Posterior vena cava (tissue), 2 donors: ENCODE measurements around the gene WDFY2. TPM values are rescaled to one million over a fixed set of nuclear protein-coding genes. Genes with fewer than 3 reads are reported as not detected.

Experiments used
- DNase-seq: peaks from one replicate; pipeline ENCODE4 v3.0.0-alpha.2; 2020; ENCODE audit warnings: low spot score
- intact Hi-C, 2 donors: fragments of 100-400 bp; cut with DNase I; formaldehyde crosslinking; loops; one replicate each; pipeline versions ENCODE4 v1.14.1 to v1.14.2; 2022 to 2023
- microRNA-seq, 2 donors: library from miRNA; unstranded; fragments of <30 nt; microRNA quantifications; one replicate each; pipeline ENCODE4 v1.2.0, GENCODE V29; 2020 to 2021; ENCODE audit warnings: borderline microRNAs expressed in 2 of 2
- total RNA-seq, 2 donors: library from RNA; stranded (reverse); fragmentation: NEBNext Ultra II Directional; extraction: Animal tissue kit (Norgen Biotek cat#: 25700); gene quantifications; one replicate each; pipeline ENCODE4 v1.2.1, GENCODE V29; 2021
- donor health status: DM: yes; HTN: yes; CAD: no.
- donor health status: DM: yes; HTN: yes; CAD: no.

Gene WDFY2
- total RNA-seq, 2 donors from 2014 or later = 10.6 to 13.0 TPM

DNA sequence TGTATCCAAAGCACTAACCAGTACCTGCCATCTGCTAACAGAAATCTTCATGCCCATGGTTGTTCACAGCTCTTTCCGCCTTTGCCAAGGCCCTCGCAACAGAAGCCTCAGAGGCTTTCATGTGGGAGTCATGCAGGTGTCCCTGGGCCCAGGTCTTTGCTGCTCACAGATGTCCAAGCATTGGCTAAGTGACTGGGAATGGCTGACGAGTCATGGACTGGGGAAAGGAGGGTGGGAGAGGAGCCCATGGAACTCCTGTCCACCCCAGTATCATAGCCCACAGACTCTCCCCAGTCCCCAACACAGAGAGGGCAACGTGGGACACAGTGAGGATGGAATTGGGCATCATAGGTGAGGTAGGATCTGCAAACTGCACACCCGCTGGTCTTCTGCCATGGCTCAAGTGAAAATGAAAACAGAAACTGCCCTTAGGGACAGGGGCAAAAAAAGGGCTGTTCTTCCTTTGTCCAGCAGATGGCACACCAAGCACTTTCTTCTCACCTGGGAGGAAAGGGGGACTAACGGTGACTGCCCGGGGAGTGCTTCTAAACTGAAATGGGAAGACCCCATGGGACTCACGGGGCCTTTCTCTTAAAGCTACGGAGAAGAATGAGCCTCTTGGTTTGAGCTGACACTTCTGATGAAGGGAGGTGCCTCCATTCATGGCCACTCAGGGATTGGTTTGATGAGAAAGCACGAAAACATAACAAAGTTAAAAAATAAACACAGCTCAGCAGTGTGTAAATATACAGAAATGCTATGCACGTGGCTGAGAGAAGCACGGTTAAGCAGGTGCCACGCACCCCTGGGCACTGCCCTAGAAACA, 230.8 kb downstream of the WDFY2 start:
- intact Hi-C loops = loop anchor here (5.0 kb wide), 1 partner anchor 312 kb away; the partner anchor contains the start of gene NEK5 (in 2 of the 2)

DNA sequence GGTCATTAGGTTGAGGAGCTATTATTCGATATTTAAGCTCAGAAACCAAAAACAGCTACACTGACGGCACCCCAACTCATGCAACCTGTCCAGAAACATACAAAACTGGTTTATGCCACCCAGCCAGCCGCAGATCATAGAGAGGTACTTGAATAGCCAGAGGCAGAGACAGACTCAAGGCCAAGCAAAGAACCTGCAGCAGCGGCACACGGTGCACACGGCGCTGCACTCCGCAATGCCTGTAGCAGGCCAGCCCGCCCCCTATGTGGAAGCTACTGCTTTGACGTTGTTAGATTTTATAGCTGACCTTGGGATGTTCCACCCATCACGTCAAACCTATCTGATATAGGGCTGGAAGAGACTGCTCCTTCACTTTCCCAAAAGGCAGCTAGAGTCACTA, 231.6 kb downstream of the WDFY2 start:
- no peak for DNase-seq
- intact Hi-C loops = loop anchor here (5.0 kb wide), 1 partner anchor 311 kb away; the partner anchor contains the start of gene NEK5 (in 2 of the 2)

More for the DNA sequence above, 230.8 kb downstream of the WDFY2 start:
- no peak for DNase-seq

DNA sequence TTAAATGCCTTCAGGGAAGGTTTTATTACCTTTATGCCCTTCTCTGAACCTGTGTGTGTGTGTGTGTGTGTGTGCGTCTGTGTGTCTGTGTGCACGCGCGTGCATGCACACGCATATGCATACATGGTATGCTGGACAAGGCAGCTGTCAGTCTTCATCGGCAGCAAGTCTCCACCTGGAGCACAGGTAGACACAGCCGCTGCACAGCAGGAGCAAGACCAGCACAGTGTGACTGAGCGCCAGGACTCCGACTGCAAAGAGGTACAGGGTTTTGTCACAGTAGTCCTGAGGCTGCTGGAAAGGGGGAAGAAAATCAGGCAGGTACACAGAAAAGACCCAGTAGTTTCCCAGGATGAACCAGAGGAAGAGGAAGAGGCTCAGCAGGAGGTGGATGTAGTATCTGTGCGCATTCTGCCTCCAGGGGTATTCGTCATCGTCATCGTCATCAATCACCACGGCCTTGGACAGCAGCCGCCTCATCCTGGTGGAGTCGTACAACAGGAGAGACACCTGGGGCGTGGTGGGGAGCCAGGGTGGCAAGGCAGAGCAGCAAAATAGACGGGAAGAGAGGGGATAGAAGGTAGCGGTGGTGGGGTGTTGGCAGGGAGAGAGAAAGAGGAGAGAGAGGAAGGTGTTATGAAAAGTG, 232.5 kb downstream of the WDFY2 start:
- intact Hi-C loops = loop anchor here (5.0 kb wide), 1 partner anchor 311 kb away; the partner anchor contains the start of gene NEK5 (in 2 of the 2)
- DNase-seq = no peak

Small RNA genes lying within 50 kb of the gene (microRNA-seq; reads per million reads assigned to microRNA genes)
- gene MIR4703 = 0 reads per million in 2 donors

Other genes starting within 250 kb of the WDFY2 start
- not detected for gene SERPINE3, start 244.8 kb upstream of the WDFY2 start, total RNA-seq
- gene INTS6, start 131.4 kb upstream of the WDFY2 start, total RNA-seq = 10 to 100 TPM; 27.0 to 29.1 TPM
- gene DHRS12, start 219.7 kb downstream of the WDFY2 start, total RNA-seq = 10 to 100 TPM in 1 of 2 donors, 1 to 10 TPM in 1; 9.9 to 11.1 TPM